HCT116 (cell line): ENCODE data around the gene ANKIB1.

Experiments used
- CTCF ChIP-seq, 3 experiments: fragments of 200-600 bp in 1 of 3; sonication (generic) in 1 of 3; IDR thresholded peaks in 2 of 3; conservative IDR thresholded peaks in 1 of 3; 2 replicates each; pipeline ENCODE4 v1.5.1; 2012 to 2017; ENCODE audit warnings: low read depth in 2 of 3, low read length in 2 of 3, antibody characterized with exemption in 1 of 3, borderline replicate concordance in 1 of 3, control low read depth in 1 of 3, mild to moderate bottlenecking in 1 of 3, mixed read lengths in 1 of 3, mixed run types in 1 of 3, moderate library complexity in 1 of 3; ENCODE audit not compliant: insufficient read depth in 1 of 3
- FOSL1 ChIP-seq: IDR thresholded peaks from 2 replicates; pipeline ENCODE4 v1.6.1; 2012; ENCODE audit warnings: low read depth
- JUND ChIP-seq: IDR thresholded peaks from 2 replicates; pipeline ENCODE4 v1.6.1; 2012
- POLR2A ChIP-seq: IDR thresholded peaks from 2 replicates; pipeline ENCODE4 v1.7.0; 2011; ENCODE audit warnings: borderline replicate concordance; ENCODE audit not compliant: insufficient read depth, insufficient read length; ENCODE audit errors: extremely low read depth
- POLR2AphosphoS5 ChIP-seq: IDR thresholded peaks from 2 replicates; pipeline ENCODE4 v1.6.1; 2011; ENCODE audit warnings: mild to moderate bottlenecking, low read depth, low read length, moderate library complexity
- SIN3A ChIP-seq: IDR thresholded peaks from 2 replicates; pipeline ENCODE4 v1.6.1; 2012; ENCODE audit warnings: low read depth

- TF ChIP-seq CTCF (IDR thresholded peaks at IDR 0.05 in 2 of 3, conservative IDR thresholded peaks at IDR 0.05 in 1 of 3; ENCODE audit: borderline replicate concordance in 1 of 3, insufficient read depth in 1 of 3, low read depth in 2 of 3, low read length in 2 of 3) (no peak), SIN3A (no peak), POLR2A (no peak), JUND (no peak), POLR2AphosphoS5 (no peak), FOSL1 (no peak)
Observed at GRCh38 chr7:92403760-92404074, 157.9 kb downstream of the ANKIB1 start.
